Head of caudate nucleus (tissue), 42 donors: ENCODE data around the gene BANP.
"Not testable (repeated sequence)": the region's sequence is repeated elsewhere in the genome, so short reads cannot be mapped to it uniquely, and the experiment has no call there.

Experiments
- DNase-seq, 42 donors: peaks; one replicate each; pipeline versions ENCODE4 v3.0.0 to v3.0.0-alpha.2; 2020 to 2021; ENCODE audit warnings: mixed read lengths in 7 of 42
- intact Hi-C: fragments of 100-400 bp; cut with DNase I; formaldehyde crosslinking; loops from one replicate; pipeline ENCODE4 v1.15.0; 2022

The BANP gene

GRCh38 chr16:88064889-88065746, 113.9 kb downstream of the BANP start:
- intact Hi-C loops = no loop called here
- no peak for DNase-seq

DNA sequence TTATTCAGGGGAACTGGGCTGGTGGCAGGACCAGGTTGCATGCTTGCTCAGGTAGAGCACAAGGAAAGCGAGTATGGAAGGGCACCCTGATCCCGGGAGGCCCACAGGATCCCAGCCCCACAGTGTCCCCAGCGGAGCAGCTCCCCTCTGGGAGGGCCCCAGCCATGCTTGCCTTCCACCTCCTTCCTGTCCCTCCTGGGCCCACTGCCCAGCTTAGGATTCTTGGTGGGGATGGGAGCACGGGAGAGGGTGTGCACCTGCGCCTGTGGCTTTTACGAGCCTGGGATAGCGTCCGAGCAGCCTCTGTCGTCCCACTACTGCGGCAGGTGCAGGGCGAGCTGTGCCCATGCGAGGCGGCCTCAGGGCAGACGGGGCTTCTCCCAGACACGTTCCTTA, 114.5 kb downstream of the BANP start:
- no peak for DNase-seq
- intact Hi-C loops = no loop called here

- intact Hi-C loops = no loop called here
- DNase-seq = no peak
Measured at GRCh38 chr16:88066234-88066633, 115.0 kb downstream of the BANP start.

GRCh38 chr16:88066680-88067529, 115.7 kb downstream of the BANP start:
- intact Hi-C loops = no loop called here
- no peak for DNase-seq

GRCh38 chr16:88067530-88068411, 116.5 kb downstream of the BANP start:
- intact Hi-C loops = no loop called here
- no peak for DNase-seq

GRCh38 chr16:88068476-88069396, 117.5 kb downstream of the BANP start:
- DNase-seq = no peak
- intact Hi-C loops = no loop called here

GRCh38 chr16:88069397-88070168, 118.3 kb downstream of the BANP start:
- DNase-seq = peak in 1 of 42 donors; percentile 42
- intact Hi-C loops = no loop called here

DNA sequence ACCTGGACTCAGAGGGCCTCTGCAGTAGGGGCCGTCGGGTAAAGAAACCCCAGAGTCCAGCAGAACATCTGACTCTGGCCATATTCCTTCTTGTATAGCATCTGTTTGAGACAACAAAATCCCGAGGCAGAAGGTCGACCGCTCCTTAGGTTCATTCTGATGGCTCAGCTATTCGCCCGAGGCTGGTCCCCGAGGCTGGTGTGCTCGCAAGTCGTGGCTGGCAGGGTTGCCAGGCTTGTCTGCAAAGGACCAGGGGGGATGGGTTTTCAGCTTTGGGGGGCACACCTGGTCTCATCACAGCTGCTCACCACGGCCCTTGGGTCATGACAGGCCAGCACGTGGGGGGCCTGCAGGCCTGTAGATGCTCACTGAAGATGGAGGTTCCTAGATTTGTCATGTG, 119.1 kb downstream of the BANP start:
- intact Hi-C loops = no loop called here
- no peak for DNase-seq

DNA sequence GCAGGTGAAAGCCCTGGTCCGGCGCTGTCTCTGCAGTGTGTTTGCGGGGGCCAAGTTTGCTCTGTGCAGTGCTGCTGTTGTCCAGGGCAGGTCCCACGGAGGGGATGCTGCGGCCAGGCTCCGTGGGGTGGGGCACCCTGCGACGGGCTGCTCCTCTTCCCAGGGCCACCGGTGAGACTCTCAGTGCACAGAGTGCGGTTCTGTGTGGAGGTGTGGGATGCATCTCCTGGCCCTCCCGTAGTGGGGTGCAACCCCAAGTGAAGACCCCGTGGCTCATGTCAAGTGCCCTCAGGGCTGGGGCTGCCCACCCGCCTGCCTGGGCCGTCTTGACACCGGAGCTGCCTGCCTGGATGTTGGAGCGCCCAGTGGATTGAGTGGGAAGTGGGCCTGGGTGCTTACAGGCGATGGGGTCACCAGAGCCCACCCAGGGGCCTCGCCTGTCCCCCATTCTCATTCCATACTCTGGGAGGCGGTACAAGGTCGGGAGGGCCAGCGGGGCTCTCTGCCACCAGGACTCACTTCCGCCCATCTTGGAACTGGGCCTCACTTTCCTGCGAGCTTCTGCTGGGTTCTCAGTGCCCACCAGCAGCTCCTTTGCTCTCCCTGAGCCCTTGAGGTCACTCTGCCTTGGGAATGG, 119.9 kb downstream of the BANP start:
- intact Hi-C loops = no loop called here
- peak in 1 of 42 donors; percentile 26 for DNase-seq

DNA sequence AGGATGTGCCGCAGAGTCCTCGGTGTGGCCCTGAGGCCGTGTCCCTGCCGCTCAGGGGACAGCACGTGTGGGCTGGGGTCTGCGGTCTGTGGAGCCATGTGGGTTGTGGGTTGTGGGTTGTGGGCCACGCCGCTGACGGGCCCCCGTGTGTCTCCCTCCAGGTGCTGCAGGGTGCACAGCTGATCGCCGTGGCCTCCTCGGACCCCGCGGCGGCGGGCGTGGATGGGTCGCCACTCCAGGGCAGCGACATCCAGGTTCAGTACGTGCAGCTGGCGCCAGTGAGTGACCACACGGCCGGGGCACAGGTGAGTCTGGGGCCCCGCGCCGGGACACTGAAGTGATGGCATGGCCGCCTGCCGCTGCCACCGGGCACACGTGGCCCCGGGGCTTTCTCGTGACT, 120.7 kb downstream of the BANP start:
- intact Hi-C loops = no loop called here
- DNase-seq = peak in 1 of 42 donors; percentile 21

DNA sequence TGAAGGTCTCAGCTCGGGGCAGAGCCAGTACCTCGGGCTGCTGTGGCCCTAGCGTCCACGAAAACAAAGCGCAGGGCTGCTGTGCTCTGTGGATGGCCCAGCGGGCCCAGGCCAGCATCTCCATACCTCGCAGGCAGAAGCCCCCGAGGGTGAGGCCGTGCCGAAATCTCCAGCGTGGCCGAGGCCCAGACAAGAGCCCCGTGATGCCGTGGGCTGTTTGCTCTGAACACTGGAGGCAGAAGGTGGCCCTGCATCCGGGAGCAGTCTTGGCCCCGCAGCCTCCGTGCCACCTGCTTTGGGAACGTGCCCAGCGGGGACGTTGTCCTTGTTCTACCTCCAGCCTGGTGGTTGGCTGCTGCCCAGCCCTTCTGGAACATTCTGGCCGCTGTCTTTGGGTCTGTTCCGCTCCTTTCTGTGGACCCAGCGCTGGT, 121.4 kb downstream of the BANP start:
- DNase-seq = peak in 6 of 42 donors; percentile 13 to 46 (median 44)
- intact Hi-C loops = no loop called here

- peak in 1 of 42 donors; percentile 14 for DNase-seq
- intact Hi-C loops = no loop called here
Measured at GRCh38 chr16:88073201-88073721, 122.0 kb downstream of the BANP start.

GRCh38 chr16:88074041-88074440, 122.8 kb downstream of the BANP start:
- DNase-seq = peak in 1 of 42 donors; percentile 19
- intact Hi-C loops = no loop called here

- DNase-seq = peak in 1 of 42 donors; percentile 28
- intact Hi-C loops = no loop called here
Measured at GRCh38 chr16:88076211-88076931, 125.1 kb downstream of the BANP start.

DNA sequence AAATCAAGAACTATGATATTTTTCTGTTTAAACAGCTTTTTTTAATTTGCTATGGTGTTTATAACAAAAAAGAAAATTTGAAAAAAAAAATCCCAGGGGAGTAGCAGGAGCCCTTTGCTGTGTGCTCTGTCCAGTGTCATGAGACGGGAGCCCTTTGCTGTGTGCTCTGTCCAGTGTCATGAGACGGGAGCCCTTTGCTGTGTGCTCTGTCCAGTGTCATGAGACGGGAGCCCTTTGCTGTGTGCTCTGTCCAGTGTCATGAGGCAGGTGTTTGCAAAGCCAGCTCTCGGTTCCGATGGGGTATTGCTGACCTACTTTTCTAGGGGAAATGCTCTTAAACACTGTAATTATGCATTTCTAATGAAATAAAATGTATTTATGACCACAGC, 125.7 kb downstream of the BANP start:
- intact Hi-C loops, DNase-seq: not testable (repeated sequence)
